Amygdala (tissue), 56 donors: Measurements from ENCODE around the gene UBAP1.
"Not testable (repeated sequence)": the region's sequence is repeated elsewhere in the genome, so short reads cannot be mapped to it uniquely, and the experiment has no call there.

Experiments
- DNase-seq, 56 donors: peaks; one replicate each; lab custom pipeline; 2025; lab: John Stamatoyannopoulos, UW

Gene UBAP1

DNA sequence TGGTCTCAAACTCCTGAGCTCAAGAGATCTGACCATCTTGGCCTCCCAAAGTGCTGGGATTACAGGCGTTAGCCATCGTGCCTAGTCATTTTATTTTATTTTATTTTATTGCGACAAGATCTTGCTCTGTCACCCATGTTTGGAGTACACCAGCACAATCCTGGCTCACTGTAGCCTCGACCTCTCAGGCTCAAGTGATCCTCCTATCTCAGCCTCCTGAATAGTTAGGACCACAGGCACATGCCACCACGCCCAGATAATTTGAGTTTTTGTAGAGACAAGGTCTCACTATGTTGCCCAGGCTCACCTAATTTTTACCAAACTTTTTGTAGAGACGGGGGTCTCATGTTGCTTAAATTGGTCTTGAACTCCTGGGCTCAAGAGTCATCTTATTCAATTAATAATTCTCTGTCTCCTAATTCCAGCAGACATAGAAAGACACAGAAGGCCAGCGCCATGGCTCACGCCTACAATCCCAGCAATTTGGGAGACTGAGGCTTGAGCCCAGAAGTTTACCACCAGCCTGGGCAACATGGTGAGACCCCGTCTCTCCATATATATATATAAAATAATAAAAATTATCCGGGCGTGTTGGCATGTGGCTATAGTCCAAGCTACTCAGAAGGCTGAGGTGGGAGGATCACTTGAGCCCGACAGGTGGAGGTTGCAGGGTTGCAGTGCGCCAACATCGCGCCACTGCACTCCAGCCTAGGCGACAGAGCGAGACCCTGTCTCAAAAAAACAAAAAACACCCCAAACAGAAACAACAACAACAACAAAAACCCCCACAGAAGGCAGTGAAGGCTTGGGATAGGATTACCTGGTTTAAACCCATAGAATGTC lies 1.0 kb upstream of the UBAP1 start:
- DNase-seq: no peak

DNA sequence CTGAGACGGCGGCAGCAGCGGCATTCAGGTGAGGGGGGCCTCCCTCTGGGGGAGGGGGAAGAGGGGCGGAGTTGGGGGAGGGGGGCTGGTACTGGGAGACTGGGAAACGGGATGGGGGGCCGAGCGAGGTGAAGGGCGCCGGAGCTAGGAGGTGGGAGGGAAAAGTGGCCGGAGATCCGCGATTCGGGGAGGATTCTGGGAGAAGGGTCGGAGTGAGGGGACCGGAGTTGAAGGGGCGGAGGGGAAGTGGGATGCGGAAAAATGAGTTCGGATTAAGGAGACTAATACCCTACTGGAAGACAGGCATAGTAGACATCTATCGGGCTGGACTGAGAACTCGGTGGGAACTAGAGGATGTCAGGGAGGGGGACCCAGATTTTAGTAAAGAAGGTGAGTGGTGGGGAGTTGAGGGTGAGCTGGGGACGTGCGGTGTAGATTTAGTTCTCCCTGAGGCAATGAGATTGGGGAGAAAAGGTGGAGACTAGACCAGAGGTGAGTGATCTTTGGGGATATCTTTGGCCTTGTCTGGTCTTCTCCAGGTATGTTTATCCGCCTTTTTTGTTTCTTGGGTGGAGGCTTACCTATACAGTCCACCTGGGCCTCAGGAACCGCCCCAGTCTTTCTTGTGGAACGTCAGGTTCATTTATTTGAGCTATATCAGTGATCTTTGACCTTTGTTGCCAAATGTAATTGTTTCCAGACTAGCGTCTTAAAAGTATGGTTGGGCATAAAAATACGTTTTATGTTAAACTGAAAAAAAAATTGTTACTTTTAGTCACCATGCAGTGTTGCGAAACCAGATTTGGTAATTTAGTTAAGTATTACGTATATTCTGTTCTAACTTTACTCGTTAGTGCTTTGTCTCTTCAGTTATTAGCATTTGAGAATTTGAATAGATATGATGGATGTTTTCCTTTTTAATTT lies 632 bp downstream of the UBAP1 start:
- DNase-seq: peak in 4 of 56 donors; percentile 18 to 75 (median 58)

- DNase-seq: peak in 1 of 56 donors; percentile 36
Measured at GRCh38 chr9:34185778-34186551, 7.1 kb downstream of the UBAP1 start.

DNA sequence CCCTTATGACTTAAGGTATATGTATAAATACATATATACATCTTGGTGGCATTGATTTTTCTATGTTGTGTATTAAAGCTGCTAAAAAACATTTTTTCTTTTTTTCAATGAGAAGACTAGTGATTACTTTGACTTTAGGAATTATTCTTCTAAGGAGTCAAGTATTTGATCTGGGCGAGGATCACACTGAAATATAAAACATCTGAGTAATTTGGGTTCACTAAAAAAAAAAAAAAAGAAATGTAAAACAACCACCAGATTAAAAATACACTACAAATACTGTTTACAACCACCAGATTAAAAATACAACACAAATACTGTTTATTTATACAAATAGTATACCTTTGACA lies 9.0 kb downstream of the UBAP1 start:
- no peak for DNase-seq

GRCh38 chr9:34190996-34191892 lies 12.4 kb downstream of the UBAP1 start:
- no peak for DNase-seq

DNA sequence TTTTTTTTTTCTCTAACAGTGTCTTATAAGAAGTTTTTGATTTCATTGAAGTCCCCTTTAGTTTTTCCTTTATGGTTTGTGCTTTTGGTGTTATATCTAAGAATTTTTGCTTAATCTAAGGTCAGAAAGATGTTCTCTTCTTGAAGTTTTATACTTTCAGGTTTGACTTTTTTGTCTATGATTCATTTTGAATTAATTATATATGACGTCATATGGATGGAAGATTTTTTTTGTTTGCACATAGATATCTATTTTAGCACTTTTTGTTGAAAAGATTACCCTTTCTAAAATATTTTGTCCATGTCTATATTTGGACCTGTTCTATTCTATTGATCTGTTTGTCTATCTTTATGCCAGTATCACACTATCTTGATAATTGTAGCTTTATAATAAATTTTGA lies 16.3 kb downstream of the UBAP1 start:
- DNase-seq: no peak

DNA sequence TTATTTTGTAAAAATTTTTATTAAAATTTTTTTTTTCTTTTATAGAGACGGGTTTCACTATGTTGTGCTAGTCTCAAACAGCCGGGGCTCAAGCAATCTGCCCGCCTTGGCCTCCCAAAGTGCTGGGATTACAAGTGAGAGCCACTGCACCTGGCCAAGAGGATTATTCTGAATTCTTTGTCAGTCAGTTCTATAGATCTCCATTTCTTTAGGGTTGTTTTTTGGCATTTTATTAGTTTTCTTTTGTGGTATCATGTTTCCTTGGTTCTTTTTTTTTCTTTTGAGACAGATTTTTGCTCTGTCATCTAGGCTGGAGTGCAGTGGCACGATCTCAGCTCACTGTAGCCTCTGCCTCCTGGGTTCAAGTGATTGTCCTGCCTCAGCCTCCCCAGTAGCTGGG lies 18.4 kb downstream of the UBAP1 start:
- not testable (repeated sequence) for DNase-seq

- DNase-seq: no peak
Measured at GRCh38 chr9:34197756-34198711, 19.2 kb downstream of the UBAP1 start.

DNA sequence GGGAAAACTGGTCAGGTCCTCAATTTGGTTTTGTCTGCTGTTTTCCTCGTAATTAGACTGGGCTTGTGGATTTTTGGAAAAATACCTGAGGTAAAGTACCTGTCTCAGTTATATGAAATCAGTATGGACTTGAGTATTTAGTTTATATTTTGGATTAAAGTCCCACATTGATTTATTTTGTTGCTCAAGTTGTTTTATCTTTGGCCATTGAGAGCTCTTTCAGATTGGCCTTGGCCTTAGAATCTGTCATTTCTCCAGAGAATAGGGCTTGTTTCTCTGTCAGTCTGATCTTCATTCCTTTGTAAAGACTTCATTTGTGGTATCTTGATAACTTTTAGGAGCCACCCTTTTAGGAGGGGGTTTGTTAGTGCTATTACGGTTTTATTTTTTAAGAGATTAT lies 21.2 kb downstream of the UBAP1 start:
- DNase-seq: no peak

DNA sequence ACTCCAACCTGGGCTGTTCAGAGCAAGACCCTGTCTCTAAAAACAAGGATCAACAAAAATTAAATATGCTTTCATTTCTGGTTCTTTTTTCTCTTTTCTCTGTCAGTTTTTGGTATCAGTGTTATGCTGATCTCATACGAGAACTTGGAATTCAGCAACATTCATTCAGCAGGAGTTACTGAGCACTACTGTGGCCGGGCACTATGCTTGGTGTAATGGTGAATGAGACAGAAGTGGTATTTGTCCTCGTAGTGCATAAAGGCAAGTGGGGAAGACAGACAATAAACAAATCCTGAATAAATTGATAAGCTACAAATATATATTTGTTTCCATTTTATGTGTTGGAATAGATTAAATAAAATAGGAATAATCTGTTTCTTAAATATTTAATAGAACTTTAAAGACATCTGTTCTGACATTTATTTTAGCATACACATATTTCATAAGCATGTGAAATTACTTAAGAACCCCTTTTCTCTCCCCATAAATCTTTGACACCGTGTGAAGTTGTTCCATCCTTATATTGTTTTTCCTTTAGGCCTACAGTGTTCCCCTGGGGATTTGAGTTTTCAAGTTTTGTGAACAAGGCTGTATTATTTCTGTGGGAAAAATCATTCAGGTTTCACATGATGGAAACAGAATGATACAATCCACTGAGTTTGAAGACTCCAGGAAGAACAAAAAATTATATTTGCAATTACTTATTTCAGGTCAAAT lies 24.6 kb downstream of the UBAP1 start:
- DNase-seq: peak in 7 of 56 donors; percentile 4 to 44 (median 12)

DNA sequence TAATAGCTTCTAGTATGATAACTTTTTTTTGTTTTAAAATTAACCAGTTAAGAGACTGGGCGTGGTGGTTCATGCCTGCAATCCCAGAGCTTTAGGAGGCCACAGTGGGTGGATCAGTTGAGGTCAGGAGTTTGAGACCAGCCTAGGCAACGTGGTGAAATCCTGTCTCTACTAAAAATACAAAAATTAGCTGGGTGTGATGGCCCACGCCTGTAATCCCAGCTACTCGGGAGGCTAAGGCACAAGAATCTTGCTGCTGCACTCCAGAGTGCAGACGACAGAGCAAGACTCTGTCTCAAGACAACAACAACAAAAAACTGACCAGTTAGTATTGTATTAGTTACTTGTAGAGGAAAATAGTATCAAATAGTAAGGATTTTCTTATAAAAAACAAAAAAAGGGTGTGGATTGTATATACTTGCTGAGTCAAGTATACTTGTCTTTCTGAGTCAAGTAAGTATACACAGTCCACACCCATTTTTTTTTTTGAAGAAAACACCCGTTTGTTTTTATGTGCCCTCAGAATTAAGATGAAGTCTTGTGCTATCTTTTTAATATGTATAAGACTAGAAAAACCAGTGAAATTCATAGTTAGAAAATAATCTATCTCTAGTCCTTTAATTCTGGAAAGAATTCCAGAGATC lies 25.3 kb downstream of the UBAP1 start:
- DNase-seq: no peak

- no peak for DNase-seq
Measured at GRCh38 chr9:34205102-34205501, 26.3 kb downstream of the UBAP1 start.

- no peak for DNase-seq
Measured at GRCh38 chr9:34206561-34206960, 27.7 kb downstream of the UBAP1 start.

GRCh38 chr9:34211395-34211794 lies 32.6 kb downstream of the UBAP1 start:
- no peak for DNase-seq

- not testable (repeated sequence) for DNase-seq
Measured at GRCh38 chr9:34214354-34215000, 35.6 kb downstream of the UBAP1 start.

- no peak for DNase-seq
Measured at GRCh38 chr9:34216325-34216724, 37.5 kb downstream of the UBAP1 start.

DNA sequence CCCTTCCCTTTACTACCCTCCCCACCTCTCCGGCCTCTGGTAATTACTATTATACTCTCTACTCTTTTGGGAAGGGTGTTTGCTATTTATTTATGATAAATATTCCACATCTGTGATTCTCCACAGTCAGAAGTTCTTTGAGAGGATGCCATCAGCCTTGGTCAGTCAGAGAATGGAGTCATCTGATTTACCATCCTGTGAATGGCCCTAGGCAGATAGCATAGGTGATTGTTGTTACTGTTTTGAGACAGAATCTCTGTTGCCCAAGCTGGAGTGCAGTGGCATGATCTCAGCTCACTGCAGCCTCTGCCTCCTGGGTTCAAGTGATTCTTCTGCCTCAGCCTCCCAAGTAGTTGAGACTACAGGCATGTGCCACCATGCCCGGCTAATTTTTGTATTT lies 38.2 kb downstream of the UBAP1 start:
- not testable (repeated sequence) for DNase-seq
